GM19025 (cell line): Measurements from ENCODE around the gene RB1.
A peak's percentile ranks its signal among the peaks of the same experiment; 100 is the strongest.

Experiments used
- ATAC-seq: cut with Tn5 transposase; IDR thresholded peaks from one replicate; pipeline ENCODE4 v1.9.1; 2021; ENCODE audit warnings: mild to moderate bottlenecking, low read depth, moderate library complexity; ENCODE audit not compliant: unreplicated experiment

RB1 gene

DNA sequence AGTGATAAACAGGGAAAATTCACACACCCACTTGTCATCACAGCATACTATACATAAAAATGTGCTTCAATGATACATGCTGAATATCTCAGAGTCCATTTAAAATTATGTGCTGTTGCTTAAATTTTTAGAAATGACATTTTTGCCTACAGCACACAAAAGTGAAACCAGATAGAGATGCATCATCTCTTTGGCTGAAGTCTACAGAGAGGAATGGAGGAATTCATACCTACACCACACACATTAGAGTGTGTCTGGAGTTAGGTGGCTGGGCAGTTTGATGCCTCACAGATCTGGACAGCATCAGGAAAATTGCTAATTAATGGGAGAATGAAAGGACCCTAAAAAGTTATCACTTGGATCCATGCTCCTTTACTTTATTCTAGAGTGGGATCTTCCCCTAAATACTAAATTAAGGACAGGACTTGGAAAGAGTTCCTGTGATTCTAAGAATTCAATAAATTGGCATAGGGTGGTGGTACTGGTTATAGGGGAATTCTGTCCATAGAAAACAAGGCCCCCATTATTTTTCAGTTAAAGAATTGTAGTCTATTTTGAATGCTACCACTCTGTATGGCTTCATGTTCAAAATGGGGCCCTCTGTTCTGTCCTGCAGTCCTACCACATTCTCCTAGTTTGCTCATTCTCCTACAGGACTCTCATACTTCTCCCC, 188.0 kb downstream of the RB1 start:
- ATAC-seq = no peak

DNA sequence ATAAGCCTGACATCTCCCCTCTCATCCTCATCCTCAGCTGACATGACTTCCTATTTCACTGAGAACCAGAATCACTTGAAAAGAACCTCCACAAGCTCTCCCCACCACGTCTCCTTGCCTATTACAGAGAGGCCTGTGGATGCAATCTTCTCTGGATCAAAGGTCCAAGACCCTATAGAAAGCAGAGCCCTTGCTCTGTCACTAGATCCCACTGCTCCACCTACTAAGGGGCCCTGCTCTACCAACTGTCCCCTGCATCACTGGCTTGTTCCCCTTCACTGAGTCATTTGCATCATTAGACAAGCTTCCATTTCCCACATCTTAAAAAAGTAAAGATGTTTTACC, 188.5 kb downstream of the RB1 start:
- ATAC-seq = peak; percentile 50

DNA sequence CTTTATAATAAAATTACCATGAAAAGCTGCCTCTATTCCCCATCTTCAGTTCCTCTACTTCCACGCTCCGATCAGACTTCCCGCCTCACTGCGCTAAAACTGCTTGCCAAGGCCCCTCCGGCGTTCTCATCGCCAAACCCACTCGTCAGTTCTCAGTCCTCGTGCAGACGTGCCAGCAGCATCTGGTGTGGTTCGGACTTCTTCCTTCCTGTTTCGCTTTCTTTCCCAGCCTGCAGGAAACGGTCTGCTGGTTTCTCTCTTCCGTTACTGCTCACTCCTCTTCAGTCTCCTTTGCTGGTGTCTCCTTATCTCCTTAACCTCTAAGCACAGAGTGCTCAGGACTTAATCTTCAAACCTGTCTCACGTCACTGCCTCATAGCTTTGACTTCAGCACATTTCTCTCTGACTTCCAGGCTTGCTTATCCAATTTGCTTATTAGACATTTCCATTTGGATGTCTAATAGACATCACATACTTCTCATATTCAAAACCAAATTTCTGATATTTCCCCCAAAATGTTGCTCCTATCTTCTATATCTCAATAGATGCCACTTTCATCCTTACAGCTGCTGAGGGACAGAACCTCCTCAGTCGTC, 189.0 kb downstream of the RB1 start:
- peak; percentile 77 for ATAC-seq

DNA sequence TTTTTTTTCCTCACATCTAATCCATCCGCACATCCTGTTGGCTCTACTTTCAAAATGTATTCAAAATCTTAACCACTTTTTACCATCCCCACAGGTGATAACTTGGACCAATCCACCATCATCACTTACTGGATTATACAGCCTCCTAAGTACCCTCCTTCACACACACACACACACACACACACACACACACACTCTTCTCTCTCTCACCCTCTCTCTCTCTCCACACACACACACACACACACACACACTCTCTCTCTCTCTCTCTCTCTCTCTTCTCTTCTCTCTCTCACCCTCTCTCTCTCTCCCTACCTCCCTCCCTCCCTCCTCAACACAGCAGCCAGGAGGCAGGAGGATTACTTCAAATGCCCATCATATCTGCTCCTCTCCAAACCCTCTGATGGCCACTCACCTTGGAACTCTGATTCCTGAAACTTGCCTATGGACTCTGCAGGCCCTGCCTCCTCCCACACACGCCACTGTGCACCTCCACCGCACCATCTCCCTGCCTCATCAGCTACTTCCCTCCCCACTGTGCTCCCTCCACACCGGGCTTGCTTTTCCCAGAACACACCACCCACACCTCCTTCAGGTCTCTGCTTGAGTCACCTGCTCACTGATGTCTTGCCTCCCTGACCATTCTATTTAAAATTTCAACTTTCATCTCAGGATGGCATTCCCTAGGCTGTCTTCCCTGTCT, 189.7 kb downstream of the RB1 start:
- ATAC-seq = no peak

DNA sequence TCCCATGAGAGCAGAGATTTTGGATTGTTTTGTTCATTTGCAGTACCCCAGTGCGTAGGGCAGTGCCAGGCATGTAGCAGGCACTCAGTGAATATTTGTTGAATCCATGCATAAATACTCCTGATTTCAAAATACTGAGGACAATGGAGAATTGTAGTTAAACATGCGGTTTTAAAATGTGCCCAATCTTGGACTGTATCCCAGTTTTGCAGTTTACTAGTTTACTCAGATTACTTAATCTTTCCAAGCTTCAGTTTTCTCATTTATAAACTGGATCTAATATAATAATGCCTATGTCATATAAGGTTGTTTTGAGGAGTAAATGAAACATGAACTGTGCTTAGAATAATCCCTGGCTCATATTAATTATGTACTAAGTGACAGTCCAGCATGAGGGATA, 190.3 kb downstream of the RB1 start:
- no peak for ATAC-seq

DNA sequence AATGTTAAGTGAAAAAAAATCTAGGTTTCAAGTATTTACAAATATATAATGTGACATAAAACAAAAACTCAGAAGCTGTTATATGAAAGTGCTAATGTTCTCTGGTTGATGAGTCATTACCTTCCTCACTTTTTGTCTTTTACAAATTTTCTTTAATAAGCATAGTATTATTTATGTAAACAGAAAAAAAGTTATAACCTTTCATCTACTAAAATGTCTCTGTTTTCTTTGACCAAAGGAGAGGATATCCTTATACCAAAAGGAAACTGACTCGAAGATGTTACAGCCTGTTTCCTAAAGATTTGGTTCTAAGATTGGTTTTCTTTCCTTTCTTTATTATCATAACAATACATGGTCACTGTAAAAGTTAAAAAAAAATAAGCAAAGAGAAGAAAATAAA, 191.3 kb downstream of the RB1 start:
- ATAC-seq = no peak

DNA sequence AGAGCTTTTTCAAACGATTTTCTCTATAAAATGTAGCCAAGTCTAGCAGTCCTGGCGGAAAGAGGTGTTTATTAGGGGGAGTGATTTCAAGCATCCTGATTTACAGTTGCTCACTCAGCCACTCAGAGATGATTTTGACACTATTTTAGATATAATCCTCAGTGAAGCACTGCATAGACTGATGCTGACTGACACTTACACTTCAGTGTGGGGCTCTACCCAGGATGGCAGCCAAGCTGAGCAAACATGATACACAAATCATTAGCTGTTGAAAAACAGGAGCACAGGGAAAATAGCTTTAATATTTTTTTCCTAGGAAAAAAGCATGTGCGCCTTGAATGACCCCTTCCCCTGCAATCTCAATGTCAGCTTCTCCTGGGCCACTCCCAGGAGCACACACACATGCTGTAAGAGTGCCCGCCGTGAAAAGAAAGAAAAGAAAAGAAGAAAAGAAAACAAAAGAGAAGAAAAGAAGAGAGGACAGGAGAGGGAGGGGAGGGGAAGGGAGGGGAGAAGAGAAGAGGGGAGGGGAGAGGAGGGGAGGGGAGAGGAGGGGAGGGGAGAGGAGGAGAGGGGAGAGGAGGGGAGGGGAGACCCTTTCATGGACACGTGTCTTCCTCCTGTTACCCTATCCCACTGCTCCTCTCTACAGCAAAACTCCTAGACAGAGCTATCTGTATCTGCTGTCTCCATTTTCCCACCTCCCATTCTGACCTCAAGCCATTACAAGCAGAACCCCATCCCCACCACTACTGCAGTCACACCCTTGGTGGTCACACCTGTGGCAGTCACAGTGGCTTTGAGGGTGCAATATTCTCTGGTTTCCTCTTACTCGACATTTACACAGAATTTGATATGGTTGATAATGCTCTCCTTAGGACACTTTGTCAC, 193.0 kb downstream of the RB1 start:
- ATAC-seq = no peak

DNA sequence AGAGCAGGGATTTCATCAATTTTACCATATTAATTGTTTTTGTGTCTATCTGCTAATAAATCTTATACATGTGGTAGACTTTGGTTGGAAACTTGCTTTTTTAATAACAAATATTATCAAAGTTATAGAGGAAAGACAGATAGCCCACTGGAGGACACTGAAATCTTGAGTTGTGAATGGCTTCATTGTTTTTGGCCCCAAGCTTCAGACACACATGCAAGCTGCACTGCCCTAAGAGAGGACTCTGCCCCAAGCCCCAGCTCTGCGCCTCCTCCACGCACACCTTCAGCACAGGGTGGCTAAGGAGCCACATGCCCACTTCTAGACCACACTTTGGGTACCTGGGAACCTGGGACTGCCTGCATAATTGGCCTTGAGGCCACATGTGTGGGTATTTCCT, 194.1 kb downstream of the RB1 start:
- no peak for ATAC-seq

DNA sequence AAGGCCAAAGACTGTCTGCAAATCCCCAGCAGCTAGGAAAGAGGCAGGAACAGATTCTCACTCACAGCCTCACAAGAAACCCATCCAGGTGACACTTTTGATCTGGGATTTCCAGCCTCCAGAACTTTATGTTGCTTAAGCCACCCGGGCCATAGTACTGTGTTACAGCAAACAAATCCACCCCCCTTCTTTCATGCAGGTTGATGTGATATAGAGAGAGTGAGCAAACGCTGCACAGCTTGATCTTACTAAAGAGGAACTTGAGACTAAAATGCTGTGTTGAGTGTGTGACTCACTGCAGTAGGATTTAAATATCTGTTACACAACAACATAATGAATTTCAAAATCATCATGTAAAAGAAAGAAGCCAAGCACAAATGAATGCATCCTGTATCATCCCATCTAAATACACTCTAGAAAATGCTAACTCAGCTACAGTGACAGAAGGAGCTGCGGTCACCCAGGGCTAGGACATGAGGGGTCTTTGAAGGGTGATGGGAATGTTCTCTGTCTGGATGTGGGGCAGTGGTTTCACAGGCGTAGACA, 197.2 kb downstream of the RB1 start:
- no peak for ATAC-seq

DNA sequence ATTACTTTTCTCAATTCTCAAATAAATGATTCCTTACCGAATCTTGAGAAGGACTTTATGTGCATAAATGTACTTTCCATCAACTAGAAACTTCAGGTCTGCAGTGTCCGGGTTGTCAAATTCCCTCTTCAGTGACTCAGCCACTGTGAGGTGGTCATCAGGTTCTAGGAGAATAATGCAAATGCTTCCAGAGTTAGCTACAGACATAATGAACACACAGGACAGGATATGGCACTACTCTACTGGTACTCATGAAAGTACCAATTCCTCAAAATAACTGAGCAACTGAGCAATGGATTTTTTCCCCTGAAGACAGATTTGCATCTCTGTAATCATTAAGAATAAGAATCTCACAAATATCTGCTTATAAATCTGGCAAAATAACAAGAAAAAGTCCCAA, 198.2 kb downstream of the RB1 start:
- ATAC-seq = peak; percentile 23

DNA sequence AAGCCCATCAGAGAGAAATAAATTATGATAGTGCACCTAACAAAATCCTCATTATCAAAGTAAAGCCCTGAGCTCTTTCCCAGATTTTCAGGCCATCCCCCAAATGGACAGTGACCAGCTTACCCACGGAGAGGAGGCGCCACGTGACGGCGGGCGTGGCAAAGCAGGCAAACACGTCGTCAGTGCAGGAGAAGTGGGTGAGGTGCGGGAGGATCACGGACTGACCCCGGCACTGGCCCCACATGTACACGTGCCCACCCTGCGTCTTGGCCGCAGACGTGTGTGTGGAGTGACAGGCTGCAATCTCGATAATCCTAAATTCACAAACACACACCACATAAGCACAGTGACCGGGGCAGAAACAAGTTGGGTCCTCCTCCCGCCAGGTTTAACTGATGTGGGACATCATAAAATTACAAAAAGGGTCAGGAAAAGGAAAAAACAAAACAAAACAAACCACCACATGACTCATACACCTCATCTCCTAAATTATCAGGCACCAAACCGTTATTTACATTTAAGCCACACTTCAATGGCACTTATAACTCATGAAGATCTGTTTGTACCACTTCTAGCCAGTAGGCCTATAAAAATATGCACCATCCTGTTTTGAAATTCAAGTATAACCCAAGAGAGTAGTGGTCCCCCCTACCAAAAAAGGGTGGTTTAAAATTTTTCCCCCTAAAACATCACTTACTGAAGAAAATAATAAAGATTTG, 199.2 kb downstream of the RB1 start:
- ATAC-seq = no peak

DNA sequence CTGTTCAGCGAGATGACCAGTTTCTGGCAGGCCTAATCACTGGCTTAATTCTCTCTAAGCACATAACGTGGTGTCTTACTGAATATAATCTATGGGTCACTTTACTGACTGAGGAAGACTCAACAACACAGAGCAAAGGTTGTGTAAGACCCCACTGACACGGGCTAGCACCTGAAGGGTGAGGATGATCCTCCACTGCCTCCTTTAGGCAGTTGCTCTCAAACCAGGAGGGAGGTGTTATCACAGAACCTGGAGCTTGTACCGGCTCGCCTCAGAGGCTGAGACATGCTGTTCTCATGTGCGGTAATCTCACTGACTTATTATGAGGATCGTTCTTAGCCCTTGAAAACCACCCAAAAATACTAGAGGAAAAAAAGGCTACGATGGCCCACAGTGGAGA, 201.1 kb downstream of the RB1 start:
- ATAC-seq = no peak

DNA sequence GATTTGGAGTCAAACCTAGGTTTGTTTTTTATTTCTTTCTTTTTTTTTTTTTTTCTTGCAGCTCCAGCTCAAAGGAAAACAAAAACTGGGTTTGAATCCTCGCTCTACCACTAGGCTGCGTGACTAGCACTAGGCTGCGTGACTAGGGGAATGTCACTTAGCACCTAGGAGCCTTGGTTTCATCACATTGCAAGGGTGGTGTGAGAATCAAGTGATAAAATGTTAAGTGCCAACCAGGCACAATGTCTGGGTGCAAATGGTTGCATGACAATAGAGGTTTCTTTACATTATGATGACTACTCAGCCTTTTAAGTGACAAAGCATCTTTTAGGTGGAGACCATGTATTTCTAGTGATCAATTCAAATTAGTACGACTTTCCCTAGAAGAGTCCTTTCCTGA, 201.5 kb downstream of the RB1 start:
- no peak for ATAC-seq

DNA sequence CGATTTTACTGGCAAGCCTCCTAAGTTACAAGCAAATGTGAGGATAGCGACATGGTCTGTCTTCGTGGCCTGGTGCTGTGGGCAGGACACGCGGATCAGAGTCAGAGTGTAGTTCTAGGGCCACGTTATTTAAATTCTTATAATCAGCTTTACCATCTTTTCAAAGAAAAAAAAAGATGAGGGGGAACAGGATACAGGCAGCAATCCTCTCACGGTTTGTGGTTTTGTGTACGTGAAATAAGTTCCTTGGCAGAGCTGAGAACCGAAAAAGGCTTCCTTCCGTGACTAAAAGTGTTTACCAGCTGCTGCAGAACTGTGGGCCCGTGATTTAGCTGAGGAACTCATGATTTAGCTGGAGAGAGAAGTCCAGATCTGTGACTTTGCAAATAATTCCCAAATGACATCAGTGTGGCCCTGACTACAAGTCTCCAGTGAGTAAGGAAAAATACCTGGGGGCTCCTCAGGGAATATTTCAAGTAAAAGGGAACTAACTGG, 202.1 kb downstream of the RB1 start:
- peak; percentile 56 for ATAC-seq

DNA sequence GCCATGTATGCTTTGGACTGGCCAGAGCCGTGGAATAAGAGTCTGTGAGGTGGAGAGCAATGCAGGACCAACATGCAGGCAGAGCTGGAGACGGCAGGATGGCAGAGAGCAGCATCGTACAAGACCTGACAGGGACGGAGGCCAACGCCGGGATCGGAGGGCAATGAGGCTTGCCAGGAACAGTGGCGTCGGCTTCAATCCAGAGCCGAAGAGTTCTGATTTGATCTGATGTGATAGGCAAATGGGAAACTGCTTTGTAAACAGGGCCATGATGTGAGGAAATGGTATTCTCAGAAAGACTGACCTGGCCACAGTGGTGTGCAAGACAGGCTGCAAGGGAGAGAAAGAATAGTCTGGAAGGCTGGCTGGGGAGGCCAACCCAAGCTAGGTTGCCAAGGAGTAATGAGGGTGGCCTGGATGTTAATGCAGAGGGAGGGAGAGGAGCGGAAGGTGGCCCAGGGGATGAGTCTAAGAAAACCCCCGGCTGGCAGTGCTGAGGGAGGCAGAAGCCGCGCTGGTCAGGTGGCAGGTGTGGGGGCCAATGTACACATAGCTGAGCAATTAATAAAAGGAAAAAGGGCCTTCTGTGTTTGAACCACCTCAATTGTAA, 202.6 kb downstream of the RB1 start:
- ATAC-seq = peak; percentile 15

DNA sequence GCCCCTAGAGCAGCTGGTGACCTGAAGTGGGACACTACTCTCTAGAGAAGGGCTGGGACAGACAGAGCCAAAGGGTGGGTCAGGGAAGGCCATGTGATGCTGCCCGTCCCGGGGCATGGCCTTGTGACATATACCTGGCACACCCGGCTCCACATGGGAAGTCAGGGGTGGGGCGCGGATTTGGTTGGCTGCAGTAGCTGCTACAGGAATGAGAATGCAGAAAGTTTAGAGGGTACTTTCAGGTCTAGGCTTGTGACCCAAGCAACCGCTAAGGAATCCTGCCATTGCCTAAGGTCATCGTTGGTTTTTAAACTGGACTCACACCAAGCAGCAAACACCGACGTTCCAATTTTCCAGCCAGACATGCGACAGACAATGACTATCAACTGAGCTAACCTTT, 203.5 kb downstream of the RB1 start:
- ATAC-seq = no peak

DNA sequence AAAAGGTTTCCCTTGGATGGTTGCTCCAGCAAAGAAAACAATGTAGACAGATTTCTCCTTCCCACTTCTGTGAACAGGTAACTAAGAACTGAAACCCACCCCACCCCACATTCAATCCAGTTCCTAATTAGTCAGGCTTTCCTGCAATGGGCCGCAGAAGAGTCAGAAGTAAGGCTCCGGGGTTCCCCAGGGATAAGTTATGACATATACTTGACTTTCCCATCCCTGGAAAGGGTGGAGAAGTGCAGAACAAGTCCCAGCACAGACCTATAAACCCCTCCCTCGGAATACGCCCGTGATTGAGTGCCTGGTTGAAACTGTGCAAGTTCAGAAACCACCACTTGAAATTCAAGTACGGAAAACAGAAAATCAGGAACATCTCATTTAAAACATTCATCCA, 204.5 kb downstream of the RB1 start:
- ATAC-seq = no peak

DNA sequence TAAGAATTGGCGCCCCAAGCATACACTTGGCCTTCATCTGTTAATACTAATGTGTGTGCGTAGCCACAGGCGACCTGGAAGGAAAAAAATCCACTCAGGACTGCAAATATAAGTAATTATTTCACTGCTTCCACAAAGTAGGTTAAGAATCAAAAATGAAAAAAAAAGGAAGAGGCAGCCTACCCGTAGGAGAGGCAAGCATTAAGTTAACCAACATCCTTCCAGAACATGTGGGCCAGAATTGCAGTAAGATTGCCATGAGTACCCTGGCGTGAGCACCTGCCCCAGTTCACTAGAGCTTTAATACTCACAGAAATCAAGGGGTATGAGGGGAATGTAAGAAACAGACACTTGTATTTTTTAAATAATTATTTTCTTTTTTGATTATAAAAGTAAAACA, 207.1 kb downstream of the RB1 start:
- ATAC-seq = no peak

DNA sequence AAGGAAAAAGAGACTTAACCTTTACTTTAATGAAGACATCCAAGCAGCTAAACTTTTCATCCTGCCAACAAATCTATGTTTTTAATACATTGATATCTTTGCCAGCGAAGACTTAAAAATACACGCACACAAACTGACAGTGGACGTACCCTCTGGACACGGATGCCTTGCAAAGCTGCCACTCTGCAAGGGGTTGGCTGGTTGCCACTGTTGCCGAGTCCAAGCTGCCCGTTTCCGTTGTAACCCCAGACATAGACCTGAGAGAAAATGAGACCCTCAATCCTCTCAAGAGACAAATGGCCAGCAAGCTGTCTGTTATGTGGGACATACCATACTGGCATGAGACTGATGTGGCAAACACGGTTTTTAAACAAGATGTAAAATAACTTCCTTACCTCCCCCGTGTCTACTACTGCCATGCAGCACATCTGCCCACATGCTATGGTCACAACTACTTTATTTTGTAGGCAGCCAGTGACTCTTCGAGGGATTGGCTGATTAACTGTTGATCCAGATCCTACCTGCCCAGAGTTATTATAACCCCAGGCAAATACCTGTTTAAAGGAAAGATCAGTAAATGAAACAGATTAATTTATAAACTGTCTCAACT, 208.2 kb downstream of the RB1 start:
- no peak for ATAC-seq
